HCT116 (cell line): ENCODE results near the gene DMGDH. TPM values are rescaled to one million over a fixed set of nuclear protein-coding genes. Genes with fewer than 3 reads are reported as not detected.

Source experiments
- ATAC-seq: fragments of 200-7000 bp; cut with Tn5 transposase; 2 replicates; pipeline ENCODE4 v1.9.1; 2020; ENCODE audit warnings: mild to moderate bottlenecking, moderate library complexity
- BruUV-seq: library from RNA; stranded (reverse); fragments of 400-500 nt; replicated peaks from 2 replicates; lab custom pipeline; 2021; lab: Mats Ljungman, UMichigan
- CTCF ChIA-PET: fragments of 300-600 bp; sonication (Branson Sonifier 250); formaldehyde crosslinking; loops from one replicate; lab custom pipeline; 2021; ENCODE audit warnings: antibody characterized with exemption; lab: Charles Lee
- POLR2A ChIA-PET: fragments of 300-600, 350-600 bp; sonication (Branson Sonifier 250); formaldehyde crosslinking; loops from one replicate; lab custom pipeline; 2021; ENCODE audit warnings: antibody characterized with exemption; lab: Charles Lee
- RAD21 ChIA-PET, 2 experiments: fragments of 300-600 bp; sonication (Branson Sonifier 250); formaldehyde crosslinking; loops; one replicate each; lab custom pipeline; 2023; ENCODE audit warnings: low total read pairs in 2 of 2; ENCODE audit not compliant: uncharacterized antibody in 2 of 2, unreplicated experiment in 2 of 2, low non-redundant PET in 1 of 2; lab: Charles Lee
- DNase-seq: peaks from one replicate; pipeline ENCODE4 v3.0.0-alpha.2; 2010; ENCODE audit warnings: low read depth, low spot score
- H2AFZ ChIP-seq: fragments of 200-600 bp; shearing (Covaris generic), sonication (generic); 2 replicates; pipeline ENCODE4 v1.6.1; 2017; ENCODE audit warnings: low read depth, mixed run types, mixed read lengths, antibody characterized with exemption, low read length; ENCODE audit not compliant: poor library complexity, severe bottlenecking
- H3K27ac ChIP-seq: 2 replicates; pipeline ENCODE4 v1.5.1; 2012; ENCODE audit warnings: low read depth, low read length
- H3K27me3 ChIP-seq: fragments of 200-600 bp; sonication (generic); 2 replicates; pipeline ENCODE4 v1.6.1; 2016; ENCODE audit warnings: mixed run types, low read length, mixed read lengths; ENCODE audit not compliant: insufficient read depth
- H3K36me3 ChIP-seq, 2 experiments: fragments of 200-500 bp in 1 of 2; fragments of 200-600 bp in 1 of 2; sonication (Bioruptor generic) in 1 of 2; sonication (generic) in 1 of 2; 2 replicates each; pipeline versions ENCODE4 v1.5.1 to v1.6.1; 2014 to 2016; ENCODE audit warnings: low read length in 2 of 2, inconsistent platforms in 1 of 2, mixed read lengths in 1 of 2, mixed run types in 1 of 2; ENCODE audit not compliant: insufficient read depth in 2 of 2, control insufficient read depth in 1 of 2
- H3K4me1 ChIP-seq, 2 experiments: fragments of 200-600 bp in 1 of 2; sonication (generic) in 1 of 2; 2 replicates each; pipeline versions ENCODE4 v1.5.1 to v1.6.1; 2012 to 2017; ENCODE audit warnings: low read length in 2 of 2, inconsistent platforms in 1 of 2, mild to moderate bottlenecking in 1 of 2, mixed read lengths in 1 of 2, mixed run types in 1 of 2, moderate library complexity in 1 of 2; ENCODE audit not compliant: insufficient read depth in 2 of 2, control insufficient read depth in 1 of 2
- H3K4me2 ChIP-seq: fragments of 200-600 bp; sonication (generic); 2 replicates; pipeline ENCODE4 v1.6.1; 2017; ENCODE audit warnings: mixed run types, low read length, mixed read lengths
- H3K4me3 ChIP-seq, 2 experiments: fragments of 200-600 bp in 1 of 2; sonication (generic) in 1 of 2; replicated peaks in 1 of 2; 2 replicates each; pipeline ENCODE4 v1.5.1; 2011 to 2016; ENCODE audit warnings: low read length in 2 of 2, control low read depth in 1 of 2, low read depth in 1 of 2, mild to moderate bottlenecking in 1 of 2, mixed read lengths in 1 of 2, mixed run types in 1 of 2
- H3K79me2 ChIP-seq: fragments of 200-600 bp; sonication (generic); 2 replicates; pipeline ENCODE4 v1.6.1; 2017; ENCODE audit warnings: mild to moderate bottlenecking, mixed run types, low read length, moderate library complexity, mixed read lengths; ENCODE audit not compliant: insufficient read depth
- H3K9ac ChIP-seq: fragments of 200-600 bp; sonication (generic); 2 replicates; pipeline ENCODE4 v1.6.1; 2016; ENCODE audit warnings: low read length, mixed read lengths
- H3K9me2 ChIP-seq: fragments of 200-600 bp; sonication (generic), shearing (Covaris generic); 2 replicates; pipeline ENCODE4 v1.6.1; 2017; ENCODE audit warnings: mixed run types, mild to moderate bottlenecking, moderate library complexity; ENCODE audit not compliant: insufficient read depth
- H3K9me3 ChIP-seq, 2 experiments: fragments of 200-500 bp in 1 of 2; fragments of 200-600 bp in 1 of 2; sonication (Bioruptor generic) in 1 of 2; sonication (generic) in 1 of 2; 2 replicates each; pipeline ENCODE4 v1.6.1; 2014 to 2017; ENCODE audit warnings: low read length in 2 of 2, mixed read lengths in 2 of 2, inconsistent platforms in 1 of 2, low read depth in 1 of 2, mild to moderate bottlenecking in 1 of 2, mixed run types in 1 of 2, moderate library complexity in 1 of 2; ENCODE audit not compliant: control insufficient read depth in 1 of 2, insufficient read depth in 1 of 2
- H4K20me1 ChIP-seq: fragments of 200-600 bp; sonication (generic), shearing (Covaris generic); 2 replicates; pipeline ENCODE4 v1.6.1; 2017; ENCODE audit warnings: mixed run types, mild to moderate bottlenecking, moderate library complexity; ENCODE audit not compliant: insufficient read depth
- CBX3 ChIP-seq: IDR thresholded peaks from 2 replicates; pipeline ENCODE4 v1.6.1; 2012; ENCODE audit warnings: low read depth
- CEBPB ChIP-seq: IDR thresholded peaks from 2 replicates; pipeline ENCODE4 v1.6.1; 2012; ENCODE audit warnings: low read depth
- EGR1 ChIP-seq: IDR thresholded peaks from 2 replicates; pipeline ENCODE4 v1.6.1; 2012; ENCODE audit warnings: low read depth
- EZH2 ChIP-seq: fragments of 200-600 bp; sonication (generic); IDR thresholded peaks from 2 replicates; pipeline ENCODE4 v1.6.1; 2017; ENCODE audit warnings: antibody characterized with exemption, mixed run types
- FOSL1 ChIP-seq: IDR thresholded peaks from 2 replicates; pipeline ENCODE4 v1.6.1; 2012; ENCODE audit warnings: low read depth
- MAX ChIP-seq: IDR thresholded peaks from 2 replicates; pipeline ENCODE4 v1.6.1; 2012
- POLR2A ChIP-seq: IDR thresholded peaks from 2 replicates; pipeline ENCODE4 v1.7.0; 2011; ENCODE audit warnings: borderline replicate concordance; ENCODE audit not compliant: insufficient read depth, insufficient read length; ENCODE audit errors: extremely low read depth
- POLR2AphosphoS5 ChIP-seq: IDR thresholded peaks from 2 replicates; pipeline ENCODE4 v1.6.1; 2011; ENCODE audit warnings: mild to moderate bottlenecking, low read depth, low read length, moderate library complexity
- SIN3A ChIP-seq: IDR thresholded peaks from 2 replicates; pipeline ENCODE4 v1.6.1; 2012; ENCODE audit warnings: low read depth
- SP1 ChIP-seq: IDR thresholded peaks from 2 replicates; pipeline ENCODE4 v1.6.1; 2012; ENCODE audit warnings: low read depth
- YY1 ChIP-seq: IDR thresholded peaks from 2 replicates; pipeline ENCODE4 v1.6.1; 2011; ENCODE audit warnings: low read length, low read depth, moderate library complexity, mild to moderate bottlenecking; ENCODE audit not compliant: insufficient replicate concordance; ENCODE audit errors: extremely low read depth
- ZFX ChIP-seq: fragments of 450-650 bp; IDR thresholded peaks from 2 replicates; pipeline ENCODE4 v1.6.1; 2017
- ZNF274 ChIP-seq: fragments of 200-500 bp; sonication (Bioruptor generic); IDR thresholded peaks from 2 replicates; pipeline ENCODE4 v1.6.1; 2014; ENCODE audit warnings: mild to moderate bottlenecking, low read depth, low read length, inconsistent platforms
- intact Hi-C: fragments of 100-400 bp; cut with micrococcal nuclease; formaldehyde crosslinking; loops from 2 replicates; pipeline ENCODE4 v1.10.0; 2022
- total RNA-seq: library from RNA; stranded (reverse); gene quantifications from one replicate; pipeline ENCODE4 v1.2.1, GENCODE V29; 2021; ENCODE audit not compliant: unreplicated experiment
- TF ChIP-seq, protein P1 (sequence below): IDR thresholded peaks from 2 replicates; pipeline ENCODE4 v1.6.1; 2012

Gene DMGDH
- total RNA-seq, 1 experiment from 2014 or later, result 2.3 TPM

DNA sequence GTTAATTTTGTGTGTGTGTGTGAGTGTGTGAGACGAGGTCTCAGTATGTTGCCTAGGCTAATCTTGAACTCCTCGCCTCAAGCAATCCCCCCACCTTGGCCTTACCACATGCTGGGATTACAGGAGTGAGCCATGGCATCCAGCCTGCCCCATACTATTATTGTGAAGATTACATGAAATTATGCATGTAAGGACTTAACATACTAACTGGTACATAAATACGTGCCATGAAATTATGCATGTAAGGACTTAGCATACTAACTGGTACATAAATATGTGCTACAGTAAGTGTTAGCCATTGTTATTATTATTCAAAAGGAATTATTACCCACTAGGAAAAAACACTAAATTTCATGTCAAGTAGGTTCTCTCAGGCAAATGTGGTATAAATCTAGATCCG is 16.2 kb downstream of the DMGDH start:
- Histone ChIP-seq H3K27ac (no peak overlapping the region), H3K27me3 (no peaks in the 10 kb centered on the region), H3K9ac (no peak overlapping the region), H3K9me2 (no peaks in the 10 kb centered on the region), H3K4me2 (no peak overlapping the region), H4K20me1 (no peaks in the 10 kb centered on the region), H3K36me3 (no peaks in the 10 kb centered on the region), H3K4me3 (no peak overlapping the region)
- DNase-seq (no peak), ATAC-seq (no peak)
- ChIA-PET RAD21 (no interaction called here), CTCF (no interaction called here), POLR2A (no interaction called here)
- no TSS peak for BruUV-seq
- TF ChIP-seq YY1 (no peak), ZNF274 (no peak), CEBPB (no peak), FOSL1 (no peak), MAX (no peak), ZFX (no peak), POLR2AphosphoS5 (no peak), SP1 (no peak)
- TF ChIP-seq, all 23 proteins: peak for 0
- Histone ChIP-seq H2AFZ (no peak overlapping the region), H3K79me2 (no peaks in the 10 kb centered on the region), H3K4me1 (no peaks in the 10 kb centered on the region), H3K9me3 (no peaks in the 10 kb centered on the region)
- intact Hi-C loops, result no loop called here

DNA sequence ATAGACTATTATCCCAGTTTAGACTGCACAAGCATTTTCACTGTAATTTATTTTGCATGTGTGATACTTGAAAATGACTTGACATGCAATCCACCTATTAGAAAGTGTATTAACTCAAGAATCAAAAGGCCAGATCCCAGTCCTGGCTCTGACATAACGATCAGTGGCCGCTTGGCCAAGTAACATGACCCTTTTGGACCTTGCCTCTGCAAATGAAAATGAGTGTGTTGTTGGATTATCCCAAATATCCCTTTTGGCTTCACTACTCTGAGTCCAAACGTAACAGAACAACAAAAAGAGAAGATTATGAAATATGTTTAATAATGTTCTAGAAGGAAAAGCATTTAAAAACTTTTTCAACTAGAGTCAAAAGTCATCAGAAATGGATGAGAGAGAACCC is 19.0 kb downstream of the DMGDH start:
- no TSS peak for BruUV-seq
- TF ChIP-seq EZH2 (no peak), ZNF274 (no peak), EGR1 (no peak), SP1 (no peak), CBX3 (no peak), YY1 (no peak), SIN3A (no peak), CEBPB (no peak), POLR2A (no peak)
- TF ChIP-seq, protein P1, sequence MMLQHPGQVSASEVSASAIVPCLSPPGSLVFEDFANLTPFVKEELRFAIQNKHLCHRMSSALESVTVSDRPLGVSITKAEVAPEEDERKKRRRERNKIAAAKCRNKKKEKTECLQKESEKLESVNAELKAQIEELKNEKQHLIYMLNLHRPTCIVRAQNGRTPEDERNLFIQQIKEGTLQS, result no peak
- Histone ChIP-seq H4K20me1 (no peaks in the 10 kb centered on the region), H3K4me2 (no peak overlapping the region), H3K9me3 (no peaks in the 10 kb centered on the region), H2AFZ (no peak overlapping the region), H3K4me3 (no peak overlapping the region), H3K9ac (no peak overlapping the region), H3K4me1 (no peaks in the 10 kb centered on the region), H3K36me3 (no peaks in the 10 kb centered on the region), H3K27me3 (no peaks in the 10 kb centered on the region), H3K27ac (no peak overlapping the region), H3K79me2 (no peaks in the 10 kb centered on the region), H3K9me2 (no peaks in the 10 kb centered on the region)
- ChIA-PET RAD21 (no interaction called here), CTCF (no interaction called here), POLR2A (no interaction called here)
- no peak for DNase-seq
- ATAC-seq, result no peak
- intact Hi-C loops, result no loop called here
